ACC112 (cell line): ENCODE data around the gene SOWAHB.

Experiments used
- H2AFZ ChIP-seq: fragments of 200-600 bp; sonication (generic); one replicate; pipeline ENCODE4 v1.6.0; 2017; ENCODE audit warnings: antibody characterized with exemption, low read length; ENCODE audit not compliant: unreplicated experiment
- H3K27ac ChIP-seq: fragments of 200-600 bp; sonication (generic); 2 replicates; pipeline ENCODE4 v1.5.1; 2014; ENCODE audit warnings: low read depth, mild to moderate bottlenecking, antibody characterized with exemption, low read length, moderate library complexity
- H3K27me3 ChIP-seq: fragments of 200-600 bp; sonication (generic); 2 replicates; pipeline ENCODE4 v1.6.1; 2014; ENCODE audit warnings: mild to moderate bottlenecking, antibody characterized with exemption, low read length, moderate library complexity, mixed read lengths; ENCODE audit not compliant: insufficient read depth
- H3K36me3 ChIP-seq: fragments of 200-600 bp; sonication (generic); 2 replicates; pipeline ENCODE4 v1.6.1; 2016; ENCODE audit warnings: mild to moderate bottlenecking, antibody characterized with exemption, low read length, moderate library complexity, mixed read lengths; ENCODE audit not compliant: insufficient read depth
- H3K4me1 ChIP-seq: fragments of 200-600 bp; sonication (generic); one replicate; pipeline ENCODE4 v1.6.1; 2016; ENCODE audit warnings: low read length, mixed read lengths; ENCODE audit not compliant: insufficient read depth, unreplicated experiment, control insufficient read depth
- H3K4me3 ChIP-seq: fragments of 200-600 bp; sonication (generic); 2 replicates; pipeline ENCODE4 v1.5.1; 2014; ENCODE audit warnings: mild to moderate bottlenecking, low read depth, low read length
- H3K79me2 ChIP-seq: fragments of 200-600 bp; sonication (generic); one replicate; pipeline ENCODE4 v1.6.0; 2016; ENCODE audit warnings: low read length; ENCODE audit not compliant: control insufficient read depth, unreplicated experiment, insufficient read depth

SOWAHB gene, protein sequence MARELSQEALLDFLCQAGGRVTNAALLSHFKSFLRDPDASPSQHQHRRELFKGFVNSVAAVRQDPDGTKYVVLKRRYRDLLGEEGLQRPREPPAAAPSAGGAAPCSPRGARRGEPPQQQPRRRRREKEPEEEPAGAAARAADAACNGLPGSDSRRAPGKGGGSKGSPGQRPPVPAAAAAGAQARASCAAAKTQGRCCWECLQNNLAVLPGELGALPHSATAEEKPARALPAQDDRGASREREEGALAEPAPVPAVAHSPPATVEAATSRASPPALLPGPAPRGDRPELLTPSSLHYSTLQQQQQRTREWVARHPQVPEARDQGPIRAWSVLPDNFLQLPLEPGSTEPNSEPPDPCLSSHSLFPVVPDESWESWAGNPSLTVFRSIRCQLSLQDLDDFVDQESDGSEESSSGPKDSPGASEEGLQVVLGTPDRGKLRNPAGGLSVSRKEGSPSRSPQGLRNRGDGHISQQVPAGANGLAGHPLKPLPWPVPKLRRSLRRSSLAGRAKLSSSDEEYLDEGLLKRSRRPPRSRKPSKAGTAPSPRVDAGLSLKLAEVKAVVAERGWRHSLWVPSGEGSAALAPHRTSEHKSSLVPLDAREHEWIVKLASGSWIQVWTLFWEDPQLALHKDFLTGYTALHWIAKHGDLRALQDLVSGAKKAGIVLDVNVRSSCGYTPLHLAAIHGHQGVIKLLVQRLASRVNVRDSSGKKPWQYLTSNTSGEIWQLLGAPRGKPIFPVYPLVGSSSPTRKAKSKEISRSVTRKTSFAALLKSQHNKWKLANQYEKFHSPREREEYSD

GRCh38 chr4:76897536-76898384 is at the start of gene SOWAHB:
Gene SOWAHB (minus strand): TSS chr4:76898144. CDS start chr4:76897849, 295 bp downstream.
- no peak within 1 kb of the TSS for H3K27ac ChIP-seq
- H3K27me3 ChIP-seq, result peaks cover 93% of the 10 kb centered on the region
- H2AFZ ChIP-seq, result peak within 1 kb of the TSS; percentile 32

GRCh38 chr4:76947369-76947768 is 49.4 kb upstream of the SOWAHB start:
- Histone ChIP-seq H3K27me3 (no peaks in the 10 kb centered on the region), H3K4me1 (peaks cover 26% of the 10 kb centered on the region), H3K36me3 (no peaks in the 10 kb centered on the region), H3K4me3 (no peak overlapping the region; the same call in 1 of the 2 replicates), H3K27ac (no peak overlapping the region), H3K79me2 (peaks cover 34% of the 10 kb centered on the region), H2AFZ (no peak overlapping the region)

More at GRCh38 chr4:76897536-76898384, at the start of gene SOWAHB:
- no peaks in the 10 kb centered on the region for H3K4me1 ChIP-seq
- peak within 1 kb of the TSS; percentile 61 for H3K4me3 ChIP-seq
- H3K79me2 ChIP-seq, result no peaks in the 10 kb centered on the region
- no peaks in the 10 kb centered on the region for H3K36me3 ChIP-seq

GRCh38 chr4:76943790-76944189 is 45.8 kb upstream of the SOWAHB start:
- peaks cover 24% of the 10 kb centered on the region for H3K4me1 ChIP-seq
- peaks cover 11% of the 10 kb centered on the region for H3K36me3 ChIP-seq
- H3K27ac ChIP-seq, result peak overlapping the region; percentile 5; the same call in 1 of the 2 replicates

DNA sequence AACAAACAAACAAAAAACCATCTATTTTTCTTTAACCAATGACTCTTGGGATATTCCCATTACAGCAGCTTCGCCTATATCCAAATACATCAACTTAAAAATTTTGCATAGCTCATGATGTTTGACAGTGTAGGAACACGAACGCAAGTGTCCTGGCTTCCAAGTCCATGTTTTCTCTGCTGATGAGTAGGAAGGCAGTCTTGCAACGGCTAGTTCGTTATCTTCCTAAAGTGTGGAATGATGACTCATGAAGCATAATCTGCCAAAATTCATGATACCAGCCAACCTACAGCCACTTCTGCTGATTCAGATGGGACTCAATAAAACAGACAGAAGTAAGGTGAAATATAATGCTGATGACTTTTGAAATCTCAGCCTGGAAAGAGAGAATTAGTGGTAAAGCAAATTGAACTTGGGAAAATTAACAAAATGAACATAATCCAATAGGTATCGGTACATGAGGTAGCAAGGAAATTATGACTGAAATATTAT is 45.2 kb upstream of the SOWAHB start:
- H3K4me1 ChIP-seq, result peaks cover 24% of the 10 kb centered on the region
- H3K4me3 ChIP-seq, result 0 out of 2 replicates have a peak overlapping the region, but pooled peaks have one; percentile 1
- H3K79me2 ChIP-seq, result peaks cover 6% of the 10 kb centered on the region
- H3K27me3 ChIP-seq, result no peaks in the 10 kb centered on the region
- peak overlapping the region; percentile 5; the same call in 1 of the 2 replicates for H3K27ac ChIP-seq
- peaks cover 11% of the 10 kb centered on the region for H3K36me3 ChIP-seq
- no peak overlapping the region for H2AFZ ChIP-seq

More at GRCh38 chr4:76943790-76944189, 45.8 kb upstream of the SOWAHB start:
- H3K27me3 ChIP-seq, result no peaks in the 10 kb centered on the region
- no peak overlapping the region for H2AFZ ChIP-seq
- H3K79me2 ChIP-seq, result peaks cover 10% of the 10 kb centered on the region
- 0 out of 2 replicates have a peak overlapping the region, but pooled peaks have one; percentile 1 for H3K4me3 ChIP-seq

- Histone ChIP-seq H3K79me2 (no peaks in the 10 kb centered on the region), H3K4me1 (peaks cover 14% of the 10 kb centered on the region), H3K27ac (no peak overlapping the region), H3K4me3 (no peak overlapping the region), H3K27me3 (no peaks in the 10 kb centered on the region), H2AFZ (no peak overlapping the region), H3K36me3 (peaks cover 11% of the 10 kb centered on the region)
These were observed 41.2 kb upstream of the SOWAHB start for GRCh38 chr4:76939184-76939583.

DNA sequence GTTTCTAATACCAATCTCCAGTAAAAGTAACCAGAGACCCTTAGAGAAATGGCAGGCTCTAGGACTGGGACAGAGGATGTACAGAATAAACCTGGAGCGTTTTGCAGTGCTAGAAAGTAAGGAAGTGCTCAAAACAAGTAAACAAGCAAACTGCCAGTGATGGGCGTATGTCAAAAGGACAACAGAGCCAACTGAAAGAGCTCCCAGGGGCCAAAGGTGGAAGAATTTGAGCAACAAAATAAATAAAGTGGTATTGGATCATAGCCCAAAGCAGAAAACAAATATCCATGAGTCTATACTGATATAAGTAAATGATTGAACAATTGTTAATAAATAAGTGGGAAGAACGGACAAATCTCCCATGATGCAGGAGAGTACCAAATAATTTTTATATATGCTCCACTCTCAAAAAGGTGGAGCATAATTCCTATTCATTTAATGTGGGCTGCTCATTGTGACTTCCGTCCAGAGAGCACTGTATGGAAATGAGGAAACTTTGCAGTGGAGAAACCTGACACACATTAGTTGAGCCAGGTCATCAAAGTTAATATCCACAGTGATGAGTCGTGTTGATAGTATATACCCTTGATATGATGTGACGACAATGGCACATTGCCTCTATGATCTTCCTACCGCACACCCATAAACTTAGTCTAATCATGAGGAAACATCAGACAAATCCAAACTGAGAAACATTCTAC is 33.8 kb upstream of the SOWAHB start:
- H3K4me1 ChIP-seq, result no peaks in the 10 kb centered on the region
- no peak overlapping the region for H2AFZ ChIP-seq
- no peaks in the 10 kb centered on the region for H3K79me2 ChIP-seq
- H3K36me3 ChIP-seq, result no peaks in the 10 kb centered on the region
- H3K27ac ChIP-seq, result no peak overlapping the region
- H3K4me3 ChIP-seq, result no peak overlapping the region
- H3K27me3 ChIP-seq, result no peaks in the 10 kb centered on the region

DNA sequence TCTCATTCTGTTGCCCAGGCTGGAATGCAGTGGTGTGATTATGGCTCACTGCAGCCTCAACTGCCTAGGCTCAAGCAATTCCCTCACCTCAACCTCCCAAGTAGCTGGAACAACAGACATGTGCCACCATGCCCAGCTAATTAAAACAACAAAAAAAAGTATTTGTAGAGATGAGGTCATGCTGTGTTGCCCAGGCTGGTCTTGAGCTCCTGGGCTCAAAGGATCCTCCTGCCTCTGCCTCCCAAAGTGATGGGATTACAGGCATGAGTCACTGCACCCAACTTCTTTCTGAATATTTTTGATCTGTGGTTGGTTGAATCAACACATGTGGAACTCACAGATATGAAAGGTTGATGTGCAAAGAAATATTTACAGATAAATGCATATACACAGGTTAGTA is 33.1 kb upstream of the SOWAHB start:
- H3K27me3 ChIP-seq, result no peaks in the 10 kb centered on the region
- no peak overlapping the region for H3K27ac ChIP-seq
- H3K4me1 ChIP-seq, result no peaks in the 10 kb centered on the region
- H2AFZ ChIP-seq, result no peak overlapping the region
- no peaks in the 10 kb centered on the region for H3K79me2 ChIP-seq
- H3K36me3 ChIP-seq, result no peaks in the 10 kb centered on the region
- no peak overlapping the region for H3K4me3 ChIP-seq

DNA sequence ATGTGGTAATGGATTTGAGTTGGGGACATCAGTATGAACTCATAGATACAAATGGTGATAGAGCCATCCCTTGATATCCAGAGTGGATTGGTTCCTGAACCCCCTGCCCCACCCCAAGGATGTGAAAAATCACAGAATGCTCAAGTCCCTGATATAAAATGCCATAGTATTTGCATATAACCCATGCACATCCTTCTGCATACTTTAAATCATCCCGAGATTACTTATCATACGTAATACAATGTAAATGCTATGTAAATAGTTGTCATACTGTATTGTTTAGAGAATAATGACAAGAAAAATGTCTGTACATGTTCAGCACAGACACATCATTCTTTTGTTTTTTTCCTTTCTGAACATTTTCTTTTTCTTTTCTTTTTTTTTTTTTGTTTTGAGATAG is 32.7 kb upstream of the SOWAHB start:
- no peak overlapping the region for H3K4me3 ChIP-seq
- H3K79me2 ChIP-seq, result no peaks in the 10 kb centered on the region
- H2AFZ ChIP-seq, result no peak overlapping the region
- H3K27ac ChIP-seq, result no peak overlapping the region
- no peaks in the 10 kb centered on the region for H3K36me3 ChIP-seq
- no peaks in the 10 kb centered on the region for H3K27me3 ChIP-seq
- H3K4me1 ChIP-seq, result no peaks in the 10 kb centered on the region

- Histone ChIP-seq H3K4me1 (no peaks in the 10 kb centered on the region), H2AFZ (no peak overlapping the region)
These were observed 28.9 kb upstream of the SOWAHB start for GRCh38 chr4:76926841-76927240.

More at GRCh38 chr4:76926841-76927240, 28.9 kb upstream of the SOWAHB start:
- no peak overlapping the region for H3K4me3 ChIP-seq
- H3K27me3 ChIP-seq, result no peaks in the 10 kb centered on the region
- no peaks in the 10 kb centered on the region for H3K36me3 ChIP-seq
- no peak overlapping the region for H3K27ac ChIP-seq
- H3K79me2 ChIP-seq, result no peaks in the 10 kb centered on the region
